HepG2 (cell line): ENCODE data around the gene SETD2. TPM values are rescaled to one million over a fixed set of nuclear protein-coding genes. Genes with fewer than 3 reads are reported as not detected.
A peak's percentile ranks its signal among the peaks of the same experiment; 100 is the strongest.

Experiments
- ATAC-seq: fragments of 200-7000 bp; cut with Tn5 transposase; 3 replicates; pipeline ENCODE4 v1.9.1; 2020; ENCODE audit warnings: mild to moderate bottlenecking, moderate library complexity
- BruUV-seq: library from RNA; stranded (reverse); fragments of 400-500 nt; replicated peaks from 2 replicates; lab custom pipeline; 2021; lab: Mats Ljungman, UMichigan
- CTCF ChIA-PET: fragments of 300-600 bp; formaldehyde crosslinking; extraction: SDS; loops from one replicate; lab custom pipeline; 2021; ENCODE audit warnings: low total read pairs, inconsistent platforms, low intra/inter-chr PET ratio; lab: Yijun Ruan, JAX
- POLR2A ChIA-PET: fragments of 350-600 bp; sonication (Branson Sonifier 250); formaldehyde crosslinking; loops from one replicate; lab custom pipeline; 2020; ENCODE audit warnings: antibody characterized with exemption, inconsistent platforms; lab: Yijun Ruan, JAX
- DNase-seq: peaks from one replicate; pipeline ENCODE4 v3.0.0-alpha.2; 2015; ENCODE audit warnings: low spot score
- FAIRE-seq: peaks from 3 replicates; lab custom pipeline; 2011; peaks lifted over from hg19 to GRCh38; lab: Jason Lieb, UNC
- H2AFZ ChIP-seq: one replicate; pipeline ENCODE4 v1.6.1; 2011; ENCODE audit warnings: low read length, inconsistent platforms
- H3K27ac ChIP-seq: fragments of 300-600 bp; 3 replicates; pipeline ENCODE4 v1.8.0; 2011; ENCODE audit warnings: mixed run types, mild to moderate bottlenecking, mixed read lengths, low read length, inconsistent platforms; ENCODE audit not compliant: insufficient read depth; ENCODE audit errors: extremely low read length
- H3K27me3 ChIP-seq, 2 experiments: fragments of 200-600 bp in 1 of 2; 2 replicates in 1 of 2; 3 replicates in 1 of 2; pipeline versions ENCODE4 v1.6.0 to v1.8.0; 2011; ENCODE audit warnings: low read length in 2 of 2, mild to moderate bottlenecking in 2 of 2, moderate library complexity in 2 of 2, inconsistent platforms in 1 of 2; ENCODE audit not compliant: insufficient read depth in 2 of 2, control insufficient read depth in 1 of 2
- H3K36me3 ChIP-seq, 2 experiments: fragments of 200-600 bp in 1 of 2; replicated peaks in 1 of 2; 2 replicates in 1 of 2; 3 replicates in 1 of 2; pipeline versions ENCODE4 v1.5.1 to v1.8.0; 2011; ENCODE audit warnings: low read length in 2 of 2, inconsistent platforms in 1 of 2; ENCODE audit not compliant: insufficient read depth in 2 of 2, control insufficient read depth in 1 of 2
- H3K4me1 ChIP-seq: 2 replicates; pipeline ENCODE4 v1.5.1; 2012; ENCODE audit warnings: low read length, inconsistent platforms; ENCODE audit not compliant: insufficient read depth
- H3K4me2 ChIP-seq: 2 replicates; pipeline ENCODE4 v1.6.0; 2011; ENCODE audit warnings: low read depth, low read length, inconsistent platforms
- H3K4me3 ChIP-seq, 3 experiments: fragments of 200-600 bp in 1 of 3; sonication (generic), shearing (Covaris generic) in 1 of 3; replicated peaks in 1 of 3; 2 replicates each; pipeline ENCODE4 v1.5.1; 2011 to 2016; ENCODE audit warnings: low read length in 3 of 3, inconsistent platforms in 2 of 3, low read depth in 2 of 3, mild to moderate bottlenecking in 2 of 3, control low read depth in 1 of 3, mixed read lengths in 1 of 3; ENCODE audit not compliant: insufficient read depth in 1 of 3
- H3K79me2 ChIP-seq: one replicate; pipeline ENCODE4 v1.6.1; 2011; ENCODE audit warnings: low read length, inconsistent platforms; ENCODE audit not compliant: insufficient read depth
- H3K9ac ChIP-seq: 2 replicates; pipeline ENCODE4 v1.6.0; 2011; ENCODE audit warnings: mild to moderate bottlenecking, low read depth, low read length, inconsistent platforms; ENCODE audit not compliant: insufficient read depth
- H3K9me3 ChIP-seq: 2 replicates; pipeline ENCODE4 v1.5.1; 2012; ENCODE audit warnings: mild to moderate bottlenecking, low read length
- H4K20me1 ChIP-seq: 2 replicates; pipeline ENCODE4 v1.6.0; 2011; ENCODE audit warnings: inconsistent platforms, mild to moderate bottlenecking, low read length, moderate library complexity; ENCODE audit not compliant: insufficient read depth
- PRPF4 ChIP-seq: fragments of 200-400 bp; formaldehyde crosslinking; IDR thresholded peaks from 2 replicates; pipeline ENCODE4 v1.6.1; 2016; ENCODE audit warnings: low read length, low read depth; ENCODE audit not compliant: poor library complexity, severe bottlenecking
- ZNF775 ChIP-seq: sonication (generic); formaldehyde crosslinking; IDR thresholded peaks from 2 replicates; pipeline ENCODE4 v1.4.0; 2020; ENCODE audit warnings: missing genetic modification reagents, mild to moderate bottlenecking, moderate library complexity, borderline replicate concordance
- whole genome bisulfite sequencing: methylation state at CpG from one replicate; pipeline ENCODE4 v1.1.6; 2017; ENCODE audit warnings: low lambda C conversion rate; 5-methylcytosine and 5-hydroxymethylcytosine counted together
- in situ Hi-C: cut with HindIII; loops from 2 replicates; pipeline ENCODE4 v1.10.0; 2017; ENCODE audit warnings: low pct_unique_long_range_greater_than_20kb; ENCODE audit not compliant: extremely low pct_ligation_motif_present
- intact Hi-C: fragments of 100-400 bp; cut with micrococcal nuclease; formaldehyde crosslinking; loops from one replicate; pipeline ENCODE4 v1.10.0; 2022; ENCODE audit not compliant: unreplicated experiment
- polyA plus RNA-seq, 8 experiments: library from polyadenylated mRNA; depleted of rRNA in 3 of 8; stranded (reverse) in 7 of 8; unstranded in 1 of 8; fragments of >200 nt; fragmentation: Illumina TruSeq in 4 of 8; extraction: Trizol in 4 of 8; gene quantifications; 2 replicates each; pipeline versions ENCODE4 v1.2.1 to v1.2.3, GENCODE V29; 2011 to 2016; ENCODE audit warnings: low read depth in 4 of 8, missing spikeins in 1 of 8, mixed read lengths in 1 of 8; ENCODE audit not compliant: insufficient read depth in 1 of 8
- total RNA-seq, 5 experiments: library from RNA; depleted of rRNA; stranded (reverse); fragments of >200 nt; fragmentation: Illumina TruSeq; extraction: Trizol; gene quantifications; 2 replicates each; pipeline ENCODE4 v1.2.3, GENCODE V29; 2016; ENCODE audit warnings: low read depth in 1 of 5
- TF ChIP-seq, protein P1 (sequence below): sonication (generic); formaldehyde crosslinking; conservative IDR thresholded peaks from 2 replicates; pipeline ENCODE4 v1.8.0; 2022; ENCODE audit warnings: low read depth, missing genetic modification reagents

The SETD2 gene
- total and polyA plus RNA-seq, 2 of the 13 experiments (the other 11 are each of a cell fraction or from before 2014, with no cell fraction given) = 14.2 to 24.2 TPM

DNA sequence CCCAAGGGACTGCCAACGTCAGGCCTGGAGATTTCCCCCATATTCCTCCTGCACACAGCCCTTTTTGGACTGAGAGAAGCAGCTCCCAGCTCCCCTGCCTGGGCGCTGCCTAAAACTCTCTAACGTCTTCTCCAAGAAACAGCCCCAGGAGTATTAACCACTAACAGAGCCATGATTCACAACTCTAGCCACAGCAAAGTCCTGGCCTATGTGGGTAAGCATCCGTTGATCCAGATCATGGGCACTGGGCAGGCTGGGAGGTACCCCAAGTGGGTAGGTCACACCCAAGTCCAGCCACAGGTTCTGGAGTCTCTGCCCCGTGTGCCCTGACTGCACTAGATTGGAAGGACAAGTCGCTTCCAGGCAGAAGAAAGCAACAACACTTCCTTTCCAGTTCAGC, 152.5 kb downstream of the SETD2 start:
- 76% methylated on average over 3 of the region's 6 CpGs for WGBS
- Histone ChIP-seq H4K20me1 (no peaks in the 10 kb centered on the region), H3K27ac (no peak overlapping the region), H3K36me3 (peaks cover 6 to 21% of the 10 kb centered on the region in 2 experiments; a peak in 4 of 5 replicates), H2AFZ (no peak overlapping the region), H3K4me1 (peaks cover 5% of the 10 kb centered on the region; the same call in 1 of the 2 replicates), H3K27me3 (no peaks in the 10 kb centered on the region), H3K4me2 (no peak overlapping the region), H3K4me3 (no peak overlapping the region), H3K79me2 (no peaks in the 10 kb centered on the region), H3K9me3 (no peaks in the 10 kb centered on the region), H3K9ac (no peak overlapping the region)
- no peak for DNase-seq
- POLR2A ChIA-PET = no interaction called here
- intact Hi-C loops = loop anchor here (10.0 kb wide), 1 partner anchor 53 kb away; no protein-coding TSS in a partner anchor
- no peak for FAIRE-seq
- in situ Hi-C loops = no loop called here
- no peak for ATAC-seq
- TF ChIP-seq PRPF4 = no peak
- CTCF ChIA-PET = no interaction called here
- no TSS peak for BruUV-seq

DNA sequence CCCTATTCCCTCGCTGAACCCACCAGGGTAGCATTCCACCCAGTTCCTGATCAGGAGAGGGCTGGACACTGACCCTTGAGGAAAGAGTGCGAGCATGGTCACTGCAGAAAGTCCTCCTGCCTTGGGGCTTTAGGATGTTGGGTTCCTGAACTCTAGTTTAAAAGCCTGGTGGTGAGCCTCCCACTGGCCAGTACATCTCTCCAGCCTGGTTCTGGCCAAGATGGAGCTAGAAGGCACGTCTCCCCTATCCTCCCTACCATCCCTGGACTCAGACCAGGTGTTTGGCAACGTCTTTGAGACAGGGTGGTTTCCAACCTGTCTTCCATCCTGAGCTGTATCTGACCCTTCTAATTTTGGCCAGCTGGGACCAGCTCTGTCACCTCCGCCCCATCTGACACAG, 153.0 kb downstream of the SETD2 start:
- TF ChIP-seq, protein P1, sequence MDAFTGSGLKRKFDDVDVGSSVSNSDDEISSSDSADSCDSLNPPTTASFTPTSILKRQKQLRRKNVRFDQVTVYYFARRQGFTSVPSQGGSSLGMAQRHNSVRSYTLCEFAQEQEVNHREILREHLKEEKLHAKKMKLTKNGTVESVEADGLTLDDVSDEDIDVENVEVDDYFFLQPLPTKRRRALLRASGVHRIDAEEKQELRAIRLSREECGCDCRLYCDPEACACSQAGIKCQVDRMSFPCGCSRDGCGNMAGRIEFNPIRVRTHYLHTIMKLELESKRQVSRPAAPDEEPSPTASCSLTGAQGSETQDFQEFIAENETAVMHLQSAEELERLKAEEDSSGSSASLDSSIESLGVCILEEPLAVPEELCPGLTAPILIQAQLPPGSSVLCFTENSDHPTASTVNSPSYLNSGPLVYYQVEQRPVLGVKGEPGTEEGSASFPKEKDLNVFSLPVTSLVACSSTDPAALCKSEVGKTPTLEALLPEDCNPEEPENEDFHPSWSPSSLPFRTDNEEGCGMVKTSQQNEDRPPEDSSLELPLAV (CRISPR knock-in tag) = no peak
- no peak for TF ChIP-seq ZNF775
- TF ChIP-seq, all 625 proteins: peak for 0
- no peaks in the 10 kb centered on the region for H4K20me1 ChIP-seq
- WGBS = 83% methylated on average over 3 of the region's 5 CpGs

More for the DNA sequence above, 153.0 kb downstream of the SETD2 start:
- H3K79me2 ChIP-seq = no peaks in the 10 kb centered on the region
- no peak overlapping the region for H3K4me3 ChIP-seq
- in situ Hi-C loops = no loop called here
- H3K4me2 ChIP-seq = no peak overlapping the region
- no TSS peak for BruUV-seq
- ChIA-PET POLR2A (no interaction called here), CTCF (no interaction called here)
- FAIRE-seq (no peak), ATAC-seq (peak; percentile 3; the same call in 2 of the 3 replicates), DNase-seq (no peak)
- no peaks in the 10 kb centered on the region for H3K9me3 ChIP-seq
- peaks cover 6 to 26% of the 10 kb centered on the region in 2 experiments for H3K36me3 ChIP-seq
- H3K4me1 ChIP-seq = peaks cover under 1% of the 10 kb centered on the region; the same call in 1 of the 2 replicates
- no peak overlapping the region for H2AFZ ChIP-seq
- intact Hi-C loops = loop anchor here (10.0 kb wide), 1 partner anchor 54 kb away; no protein-coding TSS in a partner anchor
- no peak overlapping the region for H3K9ac ChIP-seq
- no peaks in the 10 kb centered on the region for H3K27me3 ChIP-seq
- no peak overlapping the region for H3K27ac ChIP-seq
